NCI-H345 (cell line): Measurements from ENCODE around the gene RNF186.
"Not testable (repeated sequence)": the region's sequence is repeated elsewhere in the genome, so short reads cannot be mapped to it uniquely, and the experiment has no call there.

ENCODE experiments used
- DNase-seq: peaks from one replicate; lab custom pipeline; 2025; lab: John Stamatoyannopoulos, UW

RNF186 gene

DNA sequence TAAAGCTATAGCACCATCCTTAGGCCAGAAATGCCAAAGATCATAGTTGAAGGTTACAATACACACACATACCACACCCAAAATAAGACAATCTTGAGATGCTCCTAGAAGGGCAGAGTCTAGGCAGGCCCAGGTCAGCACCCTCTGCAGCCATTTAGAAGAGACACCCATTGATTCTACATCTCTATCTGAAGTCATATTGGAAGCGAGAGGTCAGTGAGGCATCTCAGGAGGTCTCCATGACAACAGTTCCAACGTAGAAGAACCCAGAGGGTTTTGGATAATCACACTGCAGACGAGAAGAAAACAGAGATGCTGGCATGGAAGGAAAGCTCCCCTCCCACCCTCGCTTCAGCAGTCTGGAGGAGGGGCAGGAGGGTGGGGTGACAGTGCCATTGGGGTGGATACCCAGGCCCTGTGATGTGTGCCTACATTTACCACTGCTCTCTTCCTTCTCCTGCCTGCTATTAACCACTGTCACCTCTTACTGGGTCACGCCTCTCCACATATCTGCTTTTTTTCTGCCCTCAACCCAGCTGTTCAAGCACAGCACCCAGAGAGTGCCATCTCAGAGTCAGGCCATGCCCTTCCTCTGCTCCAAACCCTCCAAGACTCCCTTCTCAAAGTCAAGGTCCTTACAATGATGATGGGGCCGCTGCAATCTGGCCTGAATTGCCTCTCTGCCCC lies 21.6 kb downstream of the RNF186 start:
- no peak for DNase-seq

GRCh38 chr1:19792237-19793002 lies 22.7 kb downstream of the RNF186 start:
- DNase-seq: no peak

DNA sequence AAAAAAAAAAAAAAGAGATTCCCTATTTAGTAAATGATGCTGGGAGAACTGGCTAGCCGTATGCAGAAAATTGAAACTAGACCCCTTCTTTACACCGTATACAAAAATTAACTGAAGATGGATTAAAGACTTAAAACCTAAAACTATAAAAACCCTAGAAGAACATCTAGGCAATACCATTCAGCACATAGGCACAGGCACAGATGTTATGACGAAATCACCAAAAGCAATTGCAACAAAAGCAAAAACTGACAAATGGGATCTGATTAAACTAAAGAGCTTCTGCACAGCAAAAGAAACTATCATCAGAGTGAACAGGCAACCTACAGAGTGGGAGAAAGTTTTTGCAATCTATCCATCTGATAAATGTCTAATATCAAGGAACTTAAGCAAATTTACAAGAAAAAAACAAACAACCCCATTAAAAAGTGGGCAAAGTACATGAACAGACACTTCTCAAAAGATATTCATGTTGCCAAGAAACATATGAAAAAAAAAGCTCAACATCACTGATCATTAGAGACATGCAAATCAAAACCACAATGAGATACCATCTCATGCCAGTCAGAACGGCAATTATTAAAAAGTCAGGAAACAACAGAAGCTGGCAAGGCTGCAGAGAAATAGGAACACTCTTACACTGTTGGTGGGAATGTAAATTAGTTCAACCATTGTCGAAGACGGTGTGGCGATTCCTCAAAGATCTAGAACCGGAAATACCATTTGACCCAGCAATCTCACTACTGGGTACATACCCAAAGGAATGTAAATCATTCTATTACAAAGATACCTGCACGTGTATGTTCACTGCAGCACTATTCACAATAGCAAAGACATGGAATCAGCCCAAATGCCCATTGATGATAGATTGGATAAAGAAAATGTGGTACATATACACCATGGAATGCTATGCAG lies 24.8 kb downstream of the RNF186 start:
- DNase-seq: not testable (repeated sequence)

- no peak for DNase-seq
These were observed 28.1 kb downstream of the RNF186 start for GRCh38 chr1:19786988-19787423.

GRCh38 chr1:19785660-19786059 lies 29.4 kb downstream of the RNF186 start:
- no peak for DNase-seq

GRCh38 chr1:19780267-19780877 lies 34.7 kb downstream of the RNF186 start:
- no peak for DNase-seq

DNA sequence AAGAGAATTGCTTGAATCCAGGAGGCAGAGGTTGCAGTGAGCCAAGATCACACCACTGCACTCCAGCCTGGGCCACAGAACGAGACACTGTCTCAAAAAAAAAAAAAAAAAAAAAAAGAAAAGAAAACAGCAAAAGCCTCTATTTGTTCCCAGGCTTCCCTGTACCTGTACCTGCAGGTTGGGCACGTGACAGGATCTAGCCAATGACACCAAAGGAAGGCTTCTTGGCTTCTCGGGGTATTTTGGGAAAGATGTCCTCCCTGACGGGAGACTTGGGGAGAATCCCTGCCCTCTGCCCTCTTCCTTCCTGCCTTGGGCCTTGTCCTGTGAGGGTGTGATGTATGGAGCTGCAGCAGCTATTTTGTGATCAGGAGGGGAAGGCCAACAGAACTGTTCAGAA lies 38.1 kb downstream of the RNF186 start:
- DNase-seq: no peak

- DNase-seq: no peak
These were observed 38.8 kb downstream of the RNF186 start for GRCh38 chr1:19776287-19776686.

DNA sequence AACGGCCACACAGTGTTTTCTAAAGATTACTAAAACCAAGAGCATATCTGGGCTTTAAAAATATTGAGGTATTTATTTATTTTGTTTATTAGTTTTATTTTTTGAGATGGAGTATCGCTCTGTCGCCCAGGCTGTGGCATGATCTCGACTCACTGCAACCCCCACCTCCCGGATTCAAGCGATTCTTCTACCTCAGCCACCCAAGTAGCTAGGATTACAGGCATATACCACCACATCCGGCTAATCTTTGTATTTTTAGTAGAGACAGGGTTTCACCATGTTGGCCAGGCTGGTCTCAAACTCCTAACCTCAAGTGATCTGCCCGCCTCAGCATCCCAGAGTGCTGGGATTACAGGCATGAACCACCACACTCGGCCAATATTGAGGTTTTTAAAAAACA lies 39.3 kb downstream of the RNF186 start:
- DNase-seq: no peak

DNA sequence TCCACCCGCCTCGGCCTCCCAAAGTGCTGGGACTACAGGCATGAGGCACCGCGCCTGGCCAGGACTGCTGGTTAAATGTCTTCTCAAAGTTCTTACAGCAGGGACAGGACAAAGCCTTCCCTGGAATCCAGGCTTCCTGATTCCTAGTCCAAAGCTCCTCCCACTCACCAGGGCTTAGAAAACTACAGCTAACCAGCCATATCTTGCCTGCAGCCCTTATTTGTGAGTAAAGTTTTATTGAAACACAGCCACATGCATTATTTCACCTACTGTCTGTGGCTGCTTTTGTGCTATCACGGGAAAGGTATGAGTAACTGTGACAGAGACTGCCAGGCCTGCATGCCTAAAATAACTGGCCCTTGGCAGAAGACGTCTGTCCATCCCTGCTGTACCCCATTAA lies 39.8 kb downstream of the RNF186 start:
- no peak for DNase-seq

GRCh38 chr1:19774180-19774785 lies 40.8 kb downstream of the RNF186 start:
- no peak for DNase-seq

DNA sequence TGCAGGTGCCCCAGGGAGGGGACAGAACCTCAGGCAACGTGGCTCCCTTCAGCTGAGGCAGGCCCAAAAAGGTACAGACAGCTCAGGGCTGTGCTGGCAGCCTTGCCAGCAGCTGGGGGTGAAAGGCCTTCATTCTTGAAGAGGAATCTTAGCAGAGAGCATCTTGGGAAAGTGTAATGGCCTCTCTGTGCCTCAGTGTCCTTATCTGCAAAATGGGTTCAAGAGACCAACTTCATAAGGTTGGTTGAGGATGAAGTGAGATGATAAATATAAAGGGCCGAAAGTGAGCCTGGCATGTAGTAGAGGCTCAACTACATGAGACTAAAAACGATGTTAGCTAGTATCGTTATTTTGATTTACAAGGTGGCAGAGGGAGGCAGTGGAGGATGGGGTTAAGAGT lies 41.6 kb downstream of the RNF186 start:
- DNase-seq: no peak

- peak; percentile 10 for DNase-seq
These were observed 43.0 kb downstream of the RNF186 start for GRCh38 chr1:19772053-19772452.

GRCh38 chr1:19771350-19771749 lies 43.7 kb downstream of the RNF186 start:
- DNase-seq: no peak

GRCh38 chr1:19770436-19771190 lies 44.5 kb downstream of the RNF186 start:
- peak; percentile 12 for DNase-seq

- DNase-seq: no peak
These were observed 45.7 kb downstream of the RNF186 start for GRCh38 chr1:19769211-19769932.

GRCh38 chr1:19768353-19769210 lies 46.5 kb downstream of the RNF186 start:
- DNase-seq: no peak

DNA sequence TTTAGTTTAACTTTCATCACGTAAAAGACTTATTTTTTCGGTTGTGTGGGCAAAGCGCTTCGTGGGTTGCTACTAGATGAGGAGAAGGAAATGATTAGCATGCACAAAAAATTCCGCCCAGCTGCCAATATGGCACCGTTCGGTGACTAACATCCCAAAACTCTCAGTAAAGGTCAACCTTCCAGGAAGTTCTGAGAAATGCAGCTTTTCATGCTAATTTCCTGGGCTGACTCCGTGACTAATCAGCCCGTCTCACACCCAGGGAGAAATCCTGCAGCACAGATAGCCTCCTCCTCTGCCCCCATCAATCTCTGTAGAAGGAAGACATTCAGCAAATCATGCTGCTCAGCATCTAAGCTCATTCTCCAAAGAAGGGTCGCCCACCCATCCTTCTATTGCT lies 49.5 kb downstream of the RNF186 start:
- DNase-seq: no peak

DNA sequence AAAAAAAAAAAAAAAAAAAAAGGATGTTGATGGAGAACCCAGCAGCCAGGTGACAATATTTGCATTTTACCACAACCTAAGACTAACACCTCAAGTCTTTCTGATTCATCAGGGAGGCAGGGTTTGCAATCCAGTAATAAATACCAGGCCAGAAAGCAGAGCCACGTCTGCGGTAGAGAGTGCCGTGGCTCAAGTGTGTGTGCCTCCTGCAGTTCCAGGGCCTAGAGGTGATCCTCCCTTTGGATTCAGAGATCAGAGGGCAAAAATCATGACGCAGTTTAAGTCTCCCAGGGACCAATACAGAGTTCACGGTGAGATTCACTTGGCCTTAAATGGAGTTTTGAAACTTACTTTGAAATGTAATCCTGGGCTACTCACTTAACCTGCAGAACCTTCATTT lies 50.2 kb downstream of the RNF186 start:
- DNase-seq: no peak
